K562 (cell line): ENCODE results near the gene GSG1L2. TPM values are rescaled to one million over a fixed set of nuclear protein-coding genes. Genes with fewer than 3 reads are reported as not detected.

Experiments used
- ATAC-seq: fragments of 200-7000 bp; cut with Tn5 transposase; 3 replicates; pipeline ENCODE4 v1.9.1; 2020; ENCODE audit warnings: moderate library complexity
- BruUV-seq: library from RNA; stranded (reverse); fragments of 400-500 nt; replicated peaks from 2 replicates; lab custom pipeline; 2021; lab: Mats Ljungman, UMichigan
- CTCF ChIA-PET: fragments of 300-600 bp; formaldehyde crosslinking; extraction: SDS; loops from one replicate; lab custom pipeline; 2021; ENCODE audit warnings: low intra/inter-chr PET ratio; lab: Yijun Ruan, JAX
- POLR2A ChIA-PET: fragments of 300-600, 350-650 bp; sonication (Branson Sonifier 250); formaldehyde crosslinking; extraction: SDS; loops from one replicate; lab custom pipeline; 2021; ENCODE audit warnings: antibody characterized with exemption, inconsistent platforms; lab: Yijun Ruan, JAX
- DNase-seq, 4 experiments: peaks; one replicate each; pipeline versions ENCODE4 v3.0.0 to v3.0.0-alpha.2; 2011 to 2018; ENCODE audit warnings: low spot score in 3 of 4, mixed read lengths in 3 of 4; ENCODE audit errors: extremely low read depth in 1 of 4
- FAIRE-seq: peaks from 2 replicates; lab custom pipeline; 2011; peaks lifted over from hg19 to GRCh38; lab: Jason Lieb, UNC
- H2AFZ ChIP-seq: 2 replicates; pipeline ENCODE4 v1.6.0; 2011; ENCODE audit warnings: low read depth, low read length, control low read depth, inconsistent platforms
- H3K27ac ChIP-seq: fragments of 200-600 bp; 3 replicates; pipeline ENCODE4 v1.8.0; 2011; ENCODE audit warnings: low read depth, mild to moderate bottlenecking, control low read depth, inconsistent platforms, low read length, moderate library complexity, mixed read lengths; ENCODE audit errors: extremely low read depth
- H3K27me3 ChIP-seq, 2 experiments: fragments of 300-600 bp in 1 of 2; 2 replicates in 1 of 2; 3 replicates in 1 of 2; pipeline versions ENCODE4 v1.6.0 to v1.8.0; 2011; ENCODE audit warnings: inconsistent platforms in 2 of 2, low read length in 2 of 2, mild to moderate bottlenecking in 1 of 2, mixed read lengths in 1 of 2, moderate library complexity in 1 of 2; ENCODE audit not compliant: control insufficient read depth in 2 of 2, insufficient read depth in 2 of 2
- H3K36me3 ChIP-seq: fragments of 300-600 bp; 3 replicates; pipeline ENCODE4 v1.8.0; 2011; ENCODE audit warnings: mild to moderate bottlenecking, low read length, inconsistent platforms; ENCODE audit not compliant: control insufficient read depth, insufficient read depth
- H3K4me1 ChIP-seq, 2 experiments: fragments of 200-600 bp in 1 of 2; replicated peaks in 1 of 2; 2 replicates in 1 of 2; 3 replicates in 1 of 2; pipeline versions ENCODE4 v1.5.1 to v1.8.0; 2011; ENCODE audit warnings: inconsistent platforms in 2 of 2, low read length in 2 of 2, mild to moderate bottlenecking in 1 of 2, mixed read lengths in 1 of 2, moderate library complexity in 1 of 2; ENCODE audit not compliant: control insufficient read depth in 2 of 2, insufficient read depth in 2 of 2
- H3K4me2 ChIP-seq: 2 replicates; pipeline ENCODE4 v1.6.1; 2011; ENCODE audit warnings: low read length, control low read depth, inconsistent platforms, mixed read lengths; ENCODE audit not compliant: insufficient read depth
- H3K4me3 ChIP-seq: fragments of 200-600 bp; sonication (generic), shearing (Covaris generic); 2 replicates; pipeline ENCODE4 v1.5.1; 2016; ENCODE audit warnings: control low read depth, inconsistent platforms
- H3K79me2 ChIP-seq: fragments of 200-600 bp; 3 replicates; pipeline ENCODE4 v1.8.0; 2011; ENCODE audit warnings: low read length, inconsistent platforms; ENCODE audit not compliant: control insufficient read depth, insufficient read depth
- H3K9ac ChIP-seq, 2 experiments: 2 replicates each; pipeline versions ENCODE4 v1.6.0 to v1.6.1; 2011; ENCODE audit warnings: low read depth in 2 of 2, low read length in 2 of 2, control low read depth in 1 of 2, inconsistent platforms in 1 of 2, mild to moderate bottlenecking in 1 of 2, mixed read lengths in 1 of 2; ENCODE audit not compliant: insufficient read depth in 1 of 2
- H3K9me1 ChIP-seq: one replicate; pipeline ENCODE4 v1.6.0; 2011; ENCODE audit warnings: inconsistent platforms, mild to moderate bottlenecking, low read length, moderate library complexity; ENCODE audit not compliant: control insufficient read depth, insufficient read depth
- H3K9me3 ChIP-seq: replicated peaks from 2 replicates; pipeline ENCODE4 v1.5.1; 2011; ENCODE audit warnings: low read depth, low read length, inconsistent platforms; ENCODE audit not compliant: control insufficient read depth, insufficient read depth
- H4K20me1 ChIP-seq: replicated peaks from 2 replicates; pipeline ENCODE4 v1.6.1; 2011; ENCODE audit warnings: low read length, inconsistent platforms, mixed read lengths; ENCODE audit not compliant: control insufficient read depth, insufficient read depth
- CBX1 ChIP-seq: sonication (generic); IDR thresholded peaks from 2 replicates; pipeline ENCODE4 v1.6.1; 2016; ENCODE audit warnings: antibody characterized with exemption, low read depth, mild to moderate bottlenecking
- EGR1 ChIP-seq: fragments of 450-650 bp; conservative IDR thresholded peaks from 2 replicates; pipeline ENCODE4 v1.6.1; 2017; ENCODE audit warnings: mild to moderate bottlenecking
- KDM2B ChIP-seq: fragments of 250-450 bp; sonication (Bioruptor Pico); IDR thresholded peaks from 2 replicates; pipeline ENCODE4 v1.8.0; 2021; ENCODE audit warnings: mild to moderate bottlenecking, moderate library complexity
- PHB2 ChIP-seq: fragments of 450-650 bp; IDR thresholded peaks from 2 replicates; pipeline ENCODE4 v1.6.1; 2017; ENCODE audit warnings: low read depth
- ZBTB1 ChIP-seq: sonication (generic); formaldehyde crosslinking; IDR thresholded peaks from 2 replicates; pipeline ENCODE4 v1.8.1; 2023; ENCODE audit warnings: missing genetic modification reagents, low read depth, mild to moderate bottlenecking, borderline replicate concordance
- ZNF282 ChIP-seq: sonication (generic); formaldehyde crosslinking; IDR thresholded peaks from 2 replicates; pipeline ENCODE4 v1.8.1; 2023; ENCODE audit warnings: missing genetic modification reagents
- WGBS: fragments of 100-300 bp; shearing (Covaris generic); methylation state at CpG from one replicate; pipeline ENCODE4 v1.1.6; 2016; ENCODE audit warnings: low coverage, mixed read lengths; ENCODE audit not compliant: insufficient coverage; ENCODE audit errors: missing lambda C conversion rate; 5-methylcytosine and 5-hydroxymethylcytosine counted together
- in situ Hi-C: fragments of 300-500 bp; cut with MboI; formaldehyde crosslinking; loops from 4 replicates; pipeline ENCODE4 v1.15.0; 2018; ENCODE audit warnings: inconsistent platforms, mixed read lengths
- intact Hi-C: fragments of 100-400 bp; cut with micrococcal nuclease; formaldehyde crosslinking; loops from 2 replicates; pipeline ENCODE4 v1.14.2; 2022
- polyA plus RNA-seq, 8 experiments: library from polyadenylated mRNA; depleted of rRNA in 4 of 8; stranded (reverse) in 5 of 8; unstranded in 3 of 8; fragments of >200 nt; fragmentation: Nextera tagmentation in 2 of 8; fragmentation: Illumina TruSeq in 1 of 8; extraction: Ambion mirVana in 2 of 8; extraction: Trizol in 1 of 8; gene quantifications; 2 replicates each; pipeline versions ENCODE4 v1.2.1 to v1.2.3, GENCODE V29; 2011 to 2014; ENCODE audit warnings: inconsistent platforms in 1 of 8, missing spikeins in 1 of 8
- total RNA-seq, 7 experiments: library from RNA; depleted of rRNA in 6 of 7; stranded (reverse); fragments of >200 nt in 6 of 7; fragmentation: Illumina TruSeq in 2 of 7; extraction: Trizol in 2 of 7; gene quantifications; 2 replicates each; pipeline versions ENCODE4 v1.2.1 to v1.2.3, GENCODE V29; 2011 to 2021; ENCODE audit warnings: low replicate concordance in 1 of 7
- TF ChIP-seq, protein P1 (sequence below), 2 experiments: fragments of 450-650 bp in 1 of 2; sonication (generic) in 1 of 2; formaldehyde crosslinking in 1 of 2; IDR thresholded peaks; 2 replicates each; pipeline versions ENCODE4 v1.7.1 to v1.9.0; 2016 to 2022; ENCODE audit warnings: inconsistent platforms in 1 of 2, mild to moderate bottlenecking in 1 of 2, missing genetic modification reagents in 1 of 2

Gene GSG1L2
- total and polyA plus RNA-seq, 9 of the 15 experiments (the other 6 are each of a cell fraction or from before 2014, with no cell fraction given): not detected

DNA sequence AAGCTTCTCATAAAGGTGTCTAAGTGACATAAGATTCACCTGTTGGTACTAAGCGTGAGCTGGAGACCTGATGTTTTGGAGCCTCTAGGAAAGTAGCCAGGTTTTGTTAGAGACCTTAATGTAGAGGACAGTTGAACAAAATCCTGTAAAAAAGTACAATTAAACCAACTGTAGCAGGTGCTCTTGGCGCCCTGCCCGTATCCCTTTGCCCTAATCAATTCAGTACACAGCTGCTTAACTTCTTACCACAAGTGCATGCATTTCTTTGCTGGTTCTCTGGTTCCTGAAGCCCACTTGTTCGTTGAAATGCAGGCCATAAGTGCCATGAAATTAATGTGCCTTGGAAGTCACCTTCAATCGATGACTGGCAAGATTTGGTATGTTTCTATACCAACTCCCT is 28.3 kb upstream of the GSG1L2 start:
- no peak for TF ChIP-seq KDM2B
- TF ChIP-seq PHB2: no peak
- no peak for TF ChIP-seq ZBTB1
- TF ChIP-seq ZNF282 (CRISPR knock-in tag): no peak
- TF ChIP-seq, protein P1, sequence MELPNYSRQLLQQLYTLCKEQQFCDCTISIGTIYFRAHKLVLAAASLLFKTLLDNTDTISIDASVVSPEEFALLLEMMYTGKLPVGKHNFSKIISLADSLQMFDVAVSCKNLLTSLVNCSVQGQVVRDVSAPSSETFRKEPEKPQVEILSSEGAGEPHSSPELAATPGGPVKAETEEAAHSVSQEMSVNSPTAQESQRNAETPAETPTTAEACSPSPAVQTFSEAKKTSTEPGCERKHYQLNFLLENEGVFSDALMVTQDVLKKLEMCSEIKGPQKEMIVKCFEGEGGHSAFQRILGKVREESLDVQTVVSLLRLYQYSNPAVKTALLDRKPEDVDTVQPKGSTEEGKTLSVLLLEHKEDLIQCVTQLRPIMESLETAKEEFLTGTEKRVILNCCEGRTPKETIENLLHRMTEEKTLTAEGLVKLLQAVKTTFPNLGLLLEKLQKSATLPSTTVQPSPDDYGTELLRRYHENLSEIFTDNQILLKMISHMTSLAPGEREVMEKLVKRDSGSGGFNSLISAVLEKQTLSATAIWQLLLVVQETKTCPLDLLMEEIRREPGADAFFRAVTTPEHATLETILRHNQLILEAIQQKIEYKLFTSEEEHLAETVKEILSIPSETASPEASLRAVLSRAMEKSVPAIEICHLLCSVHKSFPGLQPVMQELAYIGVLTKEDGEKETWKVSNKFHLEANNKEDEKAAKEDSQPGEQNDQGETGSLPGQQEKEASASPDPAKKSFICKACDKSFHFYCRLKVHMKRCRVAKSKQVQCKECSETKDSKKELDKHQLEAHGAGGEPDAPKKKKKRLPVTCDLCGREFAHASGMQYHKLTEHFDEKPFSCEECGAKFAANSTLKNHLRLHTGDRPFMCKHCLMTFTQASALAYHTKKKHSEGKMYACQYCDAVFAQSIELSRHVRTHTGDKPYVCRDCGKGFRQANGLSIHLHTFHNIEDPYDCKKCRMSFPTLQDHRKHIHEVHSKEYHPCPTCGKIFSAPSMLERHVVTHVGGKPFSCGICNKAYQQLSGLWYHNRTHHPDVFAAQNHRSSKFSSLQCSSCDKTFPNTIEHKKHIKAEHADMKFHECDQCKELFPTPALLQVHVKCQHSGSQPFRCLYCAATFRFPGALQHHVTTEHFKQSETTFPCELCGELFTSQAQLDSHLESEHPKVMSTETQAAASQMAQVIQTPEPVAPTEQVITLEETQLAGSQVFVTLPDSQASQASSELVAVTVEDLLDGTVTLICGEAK (IDR thresholded peaks at IDR 0.05): no peak
- TF ChIP-seq, protein P1 (CRISPR knock-in tag; IDR thresholded peaks at IDR 0.05): no peak
- TF ChIP-seq CBX1: no peak
- no peak for TF ChIP-seq EGR1
- no peak for FAIRE-seq
- in situ Hi-C loops: no loop called here
- H3K79me2 ChIP-seq: no peaks in the 10 kb centered on the region
- H4K20me1 ChIP-seq: no peaks in the 10 kb centered on the region
- intact Hi-C loops: no loop called here
- H2AFZ ChIP-seq: no peak overlapping the region
- H3K27me3 ChIP-seq: no peaks in the 10 kb centered on the region; a peak in 1 of 5 replicates
- H3K9ac ChIP-seq: no peak overlapping the region
- no peaks in the 10 kb centered on the region for H3K9me3 ChIP-seq
- H3K9me1 ChIP-seq: no peaks in the 10 kb centered on the region
- H3K4me1 ChIP-seq: no peaks in the 10 kb centered on the region
- H3K27ac ChIP-seq: no peak overlapping the region
- no peaks in the 10 kb centered on the region for H3K36me3 ChIP-seq
- no peak overlapping the region for H3K4me3 ChIP-seq
- ChIA-PET POLR2A (interaction anchor here (1.0 kb wide), 1 partner anchor 8 kb away, joined by 5 read pairs; no protein-coding TSS in a partner anchor), CTCF (no interaction called here)
- 0% methylated on average over 5 of the region's 5 CpGs for WGBS
- ATAC-seq: no peak
- BruUV-seq: no TSS peak
- DNase-seq: no peak
- H3K4me2 ChIP-seq: no peak overlapping the region
